Retinal pigment epithelial cell (primary cell): ENCODE measurements around the gene SLC7A1.

Source experiments
- DNase-seq: peaks from one replicate; pipeline ENCODE4 v3.0.0-alpha.2; 2010; ENCODE audit warnings: low read depth
- H3K4me3 ChIP-seq: 2 replicates; pipeline ENCODE4 v1.5.1; 2011; ENCODE audit warnings: mild to moderate bottlenecking, low read length, control low read depth, moderate library complexity
- CTCF ChIP-seq: conservative IDR thresholded peaks from 2 replicates; pipeline ENCODE4 v1.5.1; 2011; ENCODE audit warnings: low read depth, low read length, control low read depth, inconsistent platforms

SLC7A1 gene

GRCh38 chr13:29594710-29595379 lies 643 bp downstream of the SLC7A1 start:
- TF ChIP-seq CTCF, result no peak
- peak overlapping the region; percentile 88 for H3K4me3 ChIP-seq
- no peak for DNase-seq

GRCh38 chr13:29594303-29594709 lies 1.2 kb downstream of the SLC7A1 start:
- peak overlapping the region; percentile 88 for H3K4me3 ChIP-seq
- no peak for TF ChIP-seq CTCF
- no peak for DNase-seq

- no peak for DNase-seq
- TF ChIP-seq CTCF, result no peak
- H3K4me3 ChIP-seq, result peak overlapping the region; percentile 88
Observed at GRCh38 chr13:29593605-29594297, 1.7 kb downstream of the SLC7A1 start.

- H3K4me3 ChIP-seq, result no peak overlapping the region
- DNase-seq, result no peak
- TF ChIP-seq CTCF, result no peak
Observed at GRCh38 chr13:29591310-29591709, 4.2 kb downstream of the SLC7A1 start.

GRCh38 chr13:29589967-29590366 lies 5.5 kb downstream of the SLC7A1 start:
- H3K4me3 ChIP-seq, result no peak overlapping the region
- no peak for DNase-seq
- peak; percentile 45 for TF ChIP-seq CTCF

- H3K4me3 ChIP-seq, result no peak overlapping the region
- TF ChIP-seq CTCF, result no peak
- no peak for DNase-seq
Observed at GRCh38 chr13:29589234-29589633, 6.3 kb downstream of the SLC7A1 start.

- H3K4me3 ChIP-seq, result no peak overlapping the region
- DNase-seq, result no peak
- TF ChIP-seq CTCF, result no peak
Observed at GRCh38 chr13:29587645-29588044, 7.8 kb downstream of the SLC7A1 start.
